Measurements from ENCODE around the gene ZNF598. TPM values are rescaled to one million over a fixed set of nuclear protein-coding genes. Genes with fewer than 3 reads are reported as not detected.

Gene ZNF598
- total RNA-seq, 2 experiments from 2014 or later = 39.7 to 43.6 TPM

DNA sequence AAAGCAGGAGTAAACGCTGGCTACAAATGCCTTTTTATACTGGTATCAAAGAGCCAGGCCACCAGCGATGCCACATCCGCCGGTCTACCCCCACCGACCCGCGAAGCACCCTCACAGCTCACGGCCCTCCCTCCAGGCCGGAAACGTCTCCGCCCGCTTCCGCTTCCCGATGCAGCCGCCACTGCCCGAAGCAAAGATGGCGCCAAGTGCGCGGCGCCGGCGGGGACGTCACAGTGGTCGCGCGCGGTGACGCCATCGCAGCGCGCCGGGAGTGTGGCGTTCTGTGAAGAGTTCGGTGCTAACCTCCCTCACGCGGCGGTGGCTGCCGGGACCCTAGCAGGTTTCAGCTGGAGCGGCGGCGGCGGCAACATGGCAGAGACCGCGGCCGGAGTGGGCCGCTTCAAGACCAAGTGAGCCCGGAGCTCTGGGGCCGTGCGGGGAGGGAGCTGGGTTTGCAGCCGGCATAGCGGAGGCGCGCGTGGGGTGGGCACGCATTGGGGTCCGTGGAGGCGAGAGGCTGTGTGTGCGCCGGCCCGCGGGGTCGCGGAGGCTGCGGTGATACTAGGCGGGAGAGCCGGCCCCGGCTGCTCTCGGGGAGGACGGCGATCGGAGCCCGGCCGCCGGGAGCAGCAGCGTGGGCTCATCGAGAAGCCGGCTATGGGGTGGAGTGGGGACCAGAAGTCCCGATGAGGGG lies 37.7 kb downstream of the ZNF598 start, which contains the start of gene TBL3:
TBL3 (plus strand) TSS at position 258 of the 694 bp plus-strand sequence; CDS start at position 370, 112 bp downstream.
- peak; percentile 92 to 98 (median 96) for DNase-seq
- ChIA-PET POLR2A (interaction anchor here (0.6 to 2.2 kb wide), 19 partner anchors 8 to 574 kb away, joined by 3 to 31 read pairs (median 4); partner anchors contain the start of genes FAHD1, GFER, HAGH and MAPK8IP3), CTCF (interaction anchor here (0.8 to 1.8 kb wide), 2 partner anchors 11 to 32 kb away, joined by 3 to 5 read pairs; no protein-coding TSS in a partner anchor)
- H3K9me3 Mint-ChIP-seq = no peaks in the 10 kb centered on the region
- peaks cover 20% of the 10 kb centered on the region for H3K4me1 Mint-ChIP-seq (ENCODE audit: low read depth)
- peaks cover 35% of the 10 kb centered on the region for H3K36me3 Mint-ChIP-seq (ENCODE audit: low read depth)
- TF ChIP-seq, protein P1, sequence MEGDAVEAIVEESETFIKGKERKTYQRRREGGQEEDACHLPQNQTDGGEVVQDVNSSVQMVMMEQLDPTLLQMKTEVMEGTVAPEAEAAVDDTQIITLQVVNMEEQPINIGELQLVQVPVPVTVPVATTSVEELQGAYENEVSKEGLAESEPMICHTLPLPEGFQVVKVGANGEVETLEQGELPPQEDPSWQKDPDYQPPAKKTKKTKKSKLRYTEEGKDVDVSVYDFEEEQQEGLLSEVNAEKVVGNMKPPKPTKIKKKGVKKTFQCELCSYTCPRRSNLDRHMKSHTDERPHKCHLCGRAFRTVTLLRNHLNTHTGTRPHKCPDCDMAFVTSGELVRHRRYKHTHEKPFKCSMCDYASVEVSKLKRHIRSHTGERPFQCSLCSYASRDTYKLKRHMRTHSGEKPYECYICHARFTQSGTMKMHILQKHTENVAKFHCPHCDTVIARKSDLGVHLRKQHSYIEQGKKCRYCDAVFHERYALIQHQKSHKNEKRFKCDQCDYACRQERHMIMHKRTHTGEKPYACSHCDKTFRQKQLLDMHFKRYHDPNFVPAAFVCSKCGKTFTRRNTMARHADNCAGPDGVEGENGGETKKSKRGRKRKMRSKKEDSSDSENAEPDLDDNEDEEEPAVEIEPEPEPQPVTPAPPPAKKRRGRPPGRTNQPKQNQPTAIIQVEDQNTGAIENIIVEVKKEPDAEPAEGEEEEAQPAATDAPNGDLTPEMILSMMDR (IDR thresholded peaks at IDR 0.05) = no peak
- H3K4me3 ChIP-seq (ENCODE audit: low read length) = peak within 1 kb of the TSS; percentile 73
- no peaks in the 10 kb centered on the region for H3K27me3 Mint-ChIP-seq
- peak within 1 kb of the TSS; percentile 87 to 92 for H3K27ac ChIP-seq (ENCODE audit: low read depth in 1 of 2, low read length in 2 of 2)
- no peaks in the 10 kb centered on the region for H3K27me3 ChIP-seq (ENCODE audit: control insufficient read depth in 1 of 2, insufficient read depth in 2 of 2, low read length in 2 of 2)
- peak within 1 kb of the TSS; percentile 97 for H3K4me3 Mint-ChIP-seq
- peak within 1 kb of the TSS; percentile 97 for H3K27ac Mint-ChIP-seq
- no peaks in the 10 kb centered on the region for H3K9me3 ChIP-seq (ENCODE audit: control insufficient read depth in 1 of 2, insufficient read depth in 1 of 2, low read length in 2 of 2)
- H3K36me3 ChIP-seq (ENCODE audit: insufficient read depth, low read length) = peaks cover 29% of the 10 kb centered on the region
- ATAC-seq (ENCODE audit: poor library complexity) = peak; percentile 97
- H3K4me1 ChIP-seq (ENCODE audit: insufficient read depth, low read length) = peaks cover 36% of the 10 kb centered on the region
- intact Hi-C loops (cut with DNase I, micrococcal nuclease) = loop anchor here in 1 of 2 experiments (1.0 to 5.0 kb wide), 3 partner anchors 20 to 75 kb away; partner anchors contain the start of genes NTHL1, TSC2 and ZNF598

DNA sequence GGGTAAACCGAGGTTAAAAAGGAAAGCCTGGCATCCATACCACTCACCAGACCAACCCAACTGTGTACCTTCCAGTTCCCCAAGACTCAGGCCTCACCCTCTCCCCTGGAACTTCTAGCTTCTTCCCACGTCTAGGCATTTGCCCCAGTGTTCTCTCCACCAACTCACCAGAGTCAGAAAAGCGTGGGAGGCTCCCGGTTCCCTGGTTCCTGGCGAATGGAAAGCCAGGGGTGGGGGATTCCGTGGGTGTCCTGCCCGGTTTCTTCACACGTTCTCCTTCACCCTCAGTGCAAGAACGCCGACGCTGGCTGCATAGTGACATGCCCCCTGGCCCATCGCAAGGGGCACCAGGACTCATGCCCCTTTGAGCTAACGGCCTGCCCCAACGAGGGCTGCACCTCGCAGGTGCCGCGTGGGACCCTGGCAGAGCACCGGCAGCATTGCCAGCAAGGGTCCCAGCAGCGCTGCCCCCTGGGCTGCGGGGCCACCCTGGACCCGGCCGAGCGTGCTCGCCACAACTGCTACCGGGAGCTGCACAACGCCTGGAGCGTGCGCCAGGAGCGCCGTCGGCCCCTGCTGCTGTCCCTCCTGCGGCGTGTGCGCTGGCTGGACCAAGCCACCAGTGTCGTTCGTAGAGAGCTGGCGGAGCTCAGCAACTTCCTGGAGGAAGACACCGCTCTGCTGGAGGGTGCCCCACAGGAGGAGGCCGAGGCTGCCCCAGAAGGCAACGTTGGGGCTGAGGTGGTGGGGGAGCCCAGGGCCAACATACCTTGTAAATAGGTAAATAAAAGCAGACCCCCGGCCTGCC lies 41.3 kb downstream of the ZNF598 start:
- H3K9me3 ChIP-seq (ENCODE audit: control insufficient read depth in 1 of 2, insufficient read depth in 1 of 2, low read length in 2 of 2) = no peaks in the 10 kb centered on the region
- TF ChIP-seq, protein P1 (IDR thresholded peaks at IDR 0.05) = no peak
- H3K27ac Mint-ChIP-seq = no peak overlapping the region
- H3K27me3 Mint-ChIP-seq = no peaks in the 10 kb centered on the region
- intact Hi-C loops (cut with DNase I, micrococcal nuclease) = loop anchor here in 1 of 2 experiments (10.0 kb wide), 1 partner anchor 1274 kb away; the partner anchor contains the start of gene WDR24
- H3K4me3 Mint-ChIP-seq = peak overlapping the region; percentile 51
- ChIA-PET CTCF (no interaction called here), POLR2A (no interaction called here)
- peaks cover 51% of the 10 kb centered on the region for H3K4me1 ChIP-seq (ENCODE audit: insufficient read depth, low read length)
- no peaks in the 10 kb centered on the region for H3K27me3 ChIP-seq (ENCODE audit: control insufficient read depth in 1 of 2, insufficient read depth in 2 of 2, low read length in 2 of 2)
- no peaks in the 10 kb centered on the region for H3K9me3 Mint-ChIP-seq
- no peak overlapping the region for H3K27ac ChIP-seq (ENCODE audit: low read depth in 1 of 2, low read length in 2 of 2)
- ATAC-seq (ENCODE audit: poor library complexity) (no peak), DNase-seq (no peak)
- no peak overlapping the region for H3K4me3 ChIP-seq (ENCODE audit: low read length)
- H3K36me3 Mint-ChIP-seq (ENCODE audit: low read depth) = peaks cover 41% of the 10 kb centered on the region
- peaks cover 8% of the 10 kb centered on the region for H3K36me3 ChIP-seq (ENCODE audit: insufficient read depth, low read length)
- peaks cover 43% of the 10 kb centered on the region for H3K4me1 Mint-ChIP-seq (ENCODE audit: low read depth)

- intact Hi-C loops (cut with DNase I, micrococcal nuclease) = loop anchor here in 1 of 2 experiments (10.0 kb wide), 1 partner anchor 1272 kb away; the partner anchor contains the start of gene WDR24
- Histone ChIP-seq H3K9me3 (ENCODE audit: control insufficient read depth in 1 of 2, insufficient read depth in 1 of 2, low read length in 2 of 2) (no peaks in the 10 kb centered on the region), H3K36me3 (ENCODE audit: insufficient read depth, low read length) (peaks cover 26% of the 10 kb centered on the region), H3K27me3 (ENCODE audit: control insufficient read depth in 1 of 2, insufficient read depth in 2 of 2, low read length in 2 of 2) (no peaks in the 10 kb centered on the region), H3K27ac (ENCODE audit: low read depth in 1 of 2, low read length in 2 of 2) (peak within 1 kb of the TSS; percentile 96 to 99), H3K4me1 (ENCODE audit: insufficient read depth, low read length) (peaks cover 54% of the 10 kb centered on the region), H3K4me3 (ENCODE audit: low read length) (peak within 1 kb of the TSS; percentile 91)
- DNase-seq = no peak
- peaks cover 43% of the 10 kb centered on the region for H3K36me3 Mint-ChIP-seq (ENCODE audit: low read depth)
- ChIA-PET POLR2A (interaction anchor here (2.1 to 3.5 kb wide), 4 partner anchors 17 to 139 kb away, joined by 17 to 62 read pairs (median 39); partner anchors contain the start of genes FAHD1, GFER, HAGH and MSRB1), CTCF (no interaction called here)
- H3K9me3 Mint-ChIP-seq = no peaks in the 10 kb centered on the region
- peaks cover 41% of the 10 kb centered on the region for H3K4me1 Mint-ChIP-seq (ENCODE audit: low read depth)
- ATAC-seq (ENCODE audit: poor library complexity) = no peak
- H3K27me3 Mint-ChIP-seq = no peaks in the 10 kb centered on the region
- peak within 1 kb of the TSS; percentile 98 for H3K27ac Mint-ChIP-seq
- peak within 1 kb of the TSS; percentile 98 for H3K4me3 Mint-ChIP-seq
- TF ChIP-seq, protein P1 (IDR thresholded peaks at IDR 0.05) = no peak
These were observed 43.2 kb downstream of the ZNF598 start, which contains the start of gene RNF151 for GRCh38 chr16:1966460-1966859. Gene RNF151, plus strand, starts transcription at chr16:1966856. Its CDS starts 26 bp downstream, at chr16:1966882.

Data from CD4-positive, alpha-beta T cell (primary cell).